K562 (cell line): ENCODE results near the gene FOXP4. TPM values are rescaled to one million over a fixed set of nuclear protein-coding genes. Genes with fewer than 3 reads are reported as not detected.

Experiments
- DACH1 ChIP-seq: fragments of 450-650 bp; IDR thresholded peaks from 2 replicates; pipeline ENCODE4 v1.6.1; 2018; ENCODE audit not compliant: partially characterized antibody
- FIP1L1 ChIP-seq: fragments of 200-400 bp; formaldehyde crosslinking; IDR thresholded peaks from 2 replicates; pipeline ENCODE4 v1.6.1; 2018; ENCODE audit warnings: mild to moderate bottlenecking, low read depth, low read length; ENCODE audit not compliant: poor library complexity, severe bottlenecking
- FOXA3 ChIP-seq, 2 experiments: fragments of 450-650 bp in 1 of 2; sonication (generic) in 1 of 2; formaldehyde crosslinking; IDR thresholded peaks in 1 of 2; conservative IDR thresholded peaks in 1 of 2; 2 replicates each; pipeline versions ENCODE4 v1.4.0 to v1.8.0; 2020 to 2022; ENCODE audit warnings: mild to moderate bottlenecking in 2 of 2, missing genetic modification reagents in 1 of 2
- GTF2A2 ChIP-seq: IDR thresholded peaks from 2 replicates; pipeline ENCODE4 v1.6.1; 2016; ENCODE audit warnings: mild to moderate bottlenecking, missing genetic modification characterization, missing compliant biosample characterization
- HLTF ChIP-seq: fragments of 450-650 bp; IDR thresholded peaks from 2 replicates; pipeline ENCODE4 v1.6.1; 2016
- MCM2 ChIP-seq: fragments of 450-650 bp; IDR thresholded peaks from 2 replicates; pipeline ENCODE4 v1.6.1; 2017; ENCODE audit warnings: low read depth, mild to moderate bottlenecking
- MYNN ChIP-seq, 2 experiments: sonication (generic); formaldehyde crosslinking in 1 of 2; IDR thresholded peaks; 2 replicates each; pipeline versions ENCODE4 v1.5.0 to v1.6.1; 2016 to 2020; ENCODE audit warnings: antibody characterized with exemption in 1 of 2, missing genetic modification reagents in 1 of 2
- NFRKB ChIP-seq: fragments of 450-650 bp; IDR thresholded peaks from 2 replicates; pipeline ENCODE4 v1.6.1; 2016; ENCODE audit warnings: low read depth
- PCBP2 ChIP-seq: fragments of 200-400 bp; formaldehyde crosslinking; IDR thresholded peaks from 2 replicates; pipeline ENCODE4 v1.6.1; 2018; ENCODE audit warnings: low read length, low read depth, mild to moderate bottlenecking, moderate library complexity; ENCODE audit not compliant: poor library complexity, severe bottlenecking
- RBFOX2 ChIP-seq: fragments of 200-400 bp; formaldehyde crosslinking; IDR thresholded peaks from 2 replicates; pipeline ENCODE4 v1.6.1; 2017; ENCODE audit warnings: low read depth, mild to moderate bottlenecking, low read length, moderate library complexity
- RBM15 ChIP-seq: fragments of 200-400 bp; formaldehyde crosslinking; IDR thresholded peaks from 2 replicates; pipeline ENCODE4 v1.6.1; 2018; ENCODE audit warnings: mild to moderate bottlenecking, low read length, moderate library complexity; ENCODE audit not compliant: insufficient read depth
- RBM17 ChIP-seq: fragments of 200-400 bp; formaldehyde crosslinking; IDR thresholded peaks from 2 replicates; pipeline ENCODE4 v1.6.1; 2017; ENCODE audit warnings: low read depth, mild to moderate bottlenecking, low read length, borderline replicate concordance
- SMAD1 ChIP-seq: fragments of 150-350 bp; IDR thresholded peaks from 2 replicates; pipeline ENCODE4 v1.6.1; 2014; ENCODE audit warnings: low read length, low read depth; ENCODE audit not compliant: partially characterized antibody
- SMAD3 ChIP-seq: fragments of 450-650 bp; formaldehyde crosslinking; conservative IDR thresholded peaks from 2 replicates; pipeline ENCODE4 v1.4.0; 2020; ENCODE audit warnings: mild to moderate bottlenecking
- ZNF589 ChIP-seq: fragments of 200-800 bp; sonication (Bioruptor generic); IDR thresholded peaks from 2 replicates; pipeline ENCODE4 v1.6.1; 2016; ENCODE audit warnings: low read depth, missing genetic modification characterization, missing compliant biosample characterization
- polyA plus RNA-seq, 8 experiments: library from polyadenylated mRNA; depleted of rRNA in 4 of 8; stranded (reverse) in 5 of 8; unstranded in 3 of 8; fragments of >200 nt; fragmentation: Nextera tagmentation in 2 of 8; fragmentation: Illumina TruSeq in 1 of 8; extraction: Ambion mirVana in 2 of 8; extraction: Trizol in 1 of 8; gene quantifications; 2 replicates each; pipeline versions ENCODE4 v1.2.1 to v1.2.3, GENCODE V29; 2011 to 2014; ENCODE audit warnings: inconsistent platforms in 1 of 8, missing spikeins in 1 of 8
- total RNA-seq, 7 experiments: library from RNA; depleted of rRNA in 6 of 7; stranded (reverse); fragments of >200 nt in 6 of 7; fragmentation: Illumina TruSeq in 2 of 7; extraction: Trizol in 2 of 7; gene quantifications; 2 replicates each; pipeline versions ENCODE4 v1.2.1 to v1.2.3, GENCODE V29; 2011 to 2021; ENCODE audit warnings: low replicate concordance in 1 of 7
- TF ChIP-seq, protein P1 (sequence below): fragments of 450-650 bp; conservative IDR thresholded peaks from 2 replicates; pipeline ENCODE4 v1.6.1; 2016; ENCODE audit warnings: missing genetic modification characterization, low read depth, mild to moderate bottlenecking, missing compliant biosample characterization, moderate library complexity
- TF ChIP-seq, protein P2 (sequence below): sonication (generic); formaldehyde crosslinking; IDR thresholded peaks from 2 replicates; pipeline ENCODE4 v1.8.0; 2022; ENCODE audit warnings: mild to moderate bottlenecking, missing genetic modification reagents
- TF ChIP-seq, protein P3 (sequence below), 2 experiments: fragments of 450-650 bp; IDR thresholded peaks; 2 replicates each; pipeline ENCODE4 v1.6.1; 2018; ENCODE audit warnings: mild to moderate bottlenecking in 2 of 2, low read depth in 1 of 2; ENCODE audit not compliant: partially characterized antibody in 2 of 2

The FOXP4 gene
- total and polyA plus RNA-seq, 9 of the 15 experiments (the other 6 are each of a cell fraction or from before 2014, with no cell fraction given): 0.11 to 29.4 (median 2.3) TPM

DNA sequence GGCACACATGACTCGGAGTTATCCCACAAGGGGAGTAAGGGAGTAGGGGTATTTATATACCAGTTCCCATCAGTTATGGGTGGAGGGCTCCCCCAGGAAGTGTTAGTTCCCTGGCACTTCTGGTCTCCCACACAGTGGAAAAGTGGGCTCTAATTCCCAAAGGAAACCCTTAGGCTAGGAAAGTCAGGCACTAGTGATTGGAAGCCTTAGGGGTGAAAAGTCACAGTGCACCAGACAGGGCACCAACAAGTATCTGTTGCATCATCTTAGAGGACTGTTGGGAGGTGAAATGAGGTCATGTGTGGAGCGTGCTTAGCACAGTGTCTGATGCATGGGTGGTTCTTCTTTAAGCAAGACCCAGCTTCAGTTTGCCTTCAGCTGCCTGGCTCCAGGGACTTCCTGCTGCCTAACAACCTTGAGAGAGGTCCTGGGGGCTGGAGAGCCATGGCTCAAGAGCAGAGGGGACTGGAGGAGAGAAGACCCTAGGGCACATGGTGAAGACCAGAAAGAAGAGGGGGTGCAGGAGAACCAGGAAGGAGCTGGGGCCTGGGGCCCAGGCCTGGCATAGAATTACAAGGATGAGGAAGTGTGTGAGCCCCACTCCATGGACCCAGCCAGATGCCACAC, 7.5 kb upstream of the FOXP4 start (continued):
- TF ChIP-seq MYNN (IDR thresholded peaks at IDR 0.05) (no peak), MYNN (CRISPR knock-in tag; IDR thresholded peaks at IDR 0.05) (no peak), GTF2A2 (tag) (no peak), ZNF589 (CRISPR knock-in tag) (peak; percentile 95), SMAD1 (no peak), PCBP2 (no peak), DACH1 (no peak), FOXA3 (CRISPR knock-in tag; conservative IDR thresholded peaks at IDR 0.05 in 1 of 2, IDR thresholded peaks at IDR 0.05 in 1 of 2) (no peak), RBM15 (no peak), NFRKB (peak; percentile 65; the same call in 1 of the 2 replicates), RBM17 (no peak), MCM2 (no peak), SMAD3 (no peak), FIP1L1 (no peak), HLTF (no peak), RBFOX2 (no peak)
- TF ChIP-seq, protein P1, sequence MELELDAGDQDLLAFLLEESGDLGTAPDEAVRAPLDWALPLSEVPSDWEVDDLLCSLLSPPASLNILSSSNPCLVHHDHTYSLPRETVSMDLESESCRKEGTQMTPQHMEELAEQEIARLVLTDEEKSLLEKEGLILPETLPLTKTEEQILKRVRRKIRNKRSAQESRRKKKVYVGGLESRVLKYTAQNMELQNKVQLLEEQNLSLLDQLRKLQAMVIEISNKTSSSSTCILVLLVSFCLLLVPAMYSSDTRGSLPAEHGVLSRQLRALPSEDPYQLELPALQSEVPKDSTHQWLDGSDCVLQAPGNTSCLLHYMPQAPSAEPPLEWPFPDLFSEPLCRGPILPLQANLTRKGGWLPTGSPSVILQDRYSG: peak; percentile 49
- TF ChIP-seq, protein P2, sequence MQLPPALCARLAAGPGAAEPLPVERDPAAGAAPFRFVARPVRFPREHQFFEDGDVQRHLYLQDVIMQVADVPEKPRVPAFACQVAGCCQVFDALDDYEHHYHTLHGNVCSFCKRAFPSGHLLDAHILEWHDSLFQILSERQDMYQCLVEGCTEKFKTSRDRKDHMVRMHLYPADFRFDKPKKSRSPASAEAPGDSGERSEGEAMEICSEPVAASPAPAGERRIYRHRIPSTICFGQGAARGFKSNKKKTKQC: no peak
- TF ChIP-seq, protein P3, sequence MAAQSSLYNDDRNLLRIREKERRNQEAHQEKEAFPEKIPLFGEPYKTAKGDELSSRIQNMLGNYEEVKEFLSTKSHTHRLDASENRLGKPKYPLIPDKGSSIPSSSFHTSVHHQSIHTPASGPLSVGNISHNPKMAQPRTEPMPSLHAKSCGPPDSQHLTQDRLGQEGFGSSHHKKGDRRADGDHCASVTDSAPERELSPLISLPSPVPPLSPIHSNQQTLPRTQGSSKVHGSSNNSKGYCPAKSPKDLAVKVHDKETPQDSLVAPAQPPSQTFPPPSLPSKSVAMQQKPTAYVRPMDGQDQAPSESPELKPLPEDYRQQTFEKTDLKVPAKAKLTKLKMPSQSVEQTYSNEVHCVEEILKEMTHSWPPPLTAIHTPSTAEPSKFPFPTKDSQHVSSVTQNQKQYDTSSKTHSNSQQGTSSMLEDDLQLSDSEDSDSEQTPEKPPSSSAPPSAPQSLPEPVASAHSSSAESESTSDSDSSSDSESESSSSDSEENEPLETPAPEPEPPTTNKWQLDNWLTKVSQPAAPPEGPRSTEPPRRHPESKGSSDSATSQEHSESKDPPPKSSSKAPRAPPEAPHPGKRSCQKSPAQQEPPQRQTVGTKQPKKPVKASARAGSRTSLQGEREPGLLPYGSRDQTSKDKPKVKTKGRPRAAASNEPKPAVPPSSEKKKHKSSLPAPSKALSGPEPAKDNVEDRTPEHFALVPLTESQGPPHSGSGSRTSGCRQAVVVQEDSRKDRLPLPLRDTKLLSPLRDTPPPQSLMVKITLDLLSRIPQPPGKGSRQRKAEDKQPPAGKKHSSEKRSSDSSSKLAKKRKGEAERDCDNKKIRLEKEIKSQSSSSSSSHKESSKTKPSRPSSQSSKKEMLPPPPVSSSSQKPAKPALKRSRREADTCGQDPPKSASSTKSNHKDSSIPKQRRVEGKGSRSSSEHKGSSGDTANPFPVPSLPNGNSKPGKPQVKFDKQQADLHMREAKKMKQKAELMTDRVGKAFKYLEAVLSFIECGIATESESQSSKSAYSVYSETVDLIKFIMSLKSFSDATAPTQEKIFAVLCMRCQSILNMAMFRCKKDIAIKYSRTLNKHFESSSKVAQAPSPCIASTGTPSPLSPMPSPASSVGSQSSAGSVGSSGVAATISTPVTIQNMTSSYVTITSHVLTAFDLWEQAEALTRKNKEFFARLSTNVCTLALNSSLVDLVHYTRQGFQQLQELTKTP (IDR thresholded peaks at IDR 0.05; ENCODE audit: low read depth in 1 of 2, partially characterized antibody in 2 of 2): no peak
